ENCODE results near the gene HJURP.

The HJURP gene

GRCh38 chr2:233848276-233848675 lies 6.1 kb downstream of the HJURP start:
- no peak for DNase-seq

- DNase-seq: no peak
Observed at GRCh38 chr2:233847248-233847898, 7.0 kb downstream of the HJURP start.

- DNase-seq: no peak
Observed at GRCh38 chr2:233846387-233847247, 7.7 kb downstream of the HJURP start.

- DNase-seq: no peak
Observed at GRCh38 chr2:233845301-233846060, 8.9 kb downstream of the HJURP start.

- DNase-seq: no peak
Observed at GRCh38 chr2:233844836-233845235, 9.5 kb downstream of the HJURP start.

GRCh38 chr2:233844064-233844807 lies 10.1 kb downstream of the HJURP start:
- DNase-seq: no peak

- DNase-seq: no peak
Observed at GRCh38 chr2:233841183-233841582, 13.2 kb downstream of the HJURP start.

GRCh38 chr2:233840520-233840919 lies 13.8 kb downstream of the HJURP start:
- no peak for DNase-seq

- no peak for DNase-seq
Observed at GRCh38 chr2:233839447-233839820, 14.9 kb downstream of the HJURP start.

GRCh38 chr2:233838726-233839446 lies 15.4 kb downstream of the HJURP start:
- no peak for DNase-seq

- DNase-seq: no peak
Observed at GRCh38 chr2:233838251-233838650, 16.1 kb downstream of the HJURP start.

GRCh38 chr2:233837694-233838229 lies 16.6 kb downstream of the HJURP start:
- DNase-seq: no peak

GRCh38 chr2:233836359-233836758 lies 18.0 kb downstream of the HJURP start:
- DNase-seq: no peak

GRCh38 chr2:233835230-233836186 lies 18.8 kb downstream of the HJURP start:
- DNase-seq: no peak

GRCh38 chr2:233833345-233833744 lies 21.0 kb downstream of the HJURP start:
- no peak for DNase-seq

GRCh38 chr2:233832869-233833311 lies 21.4 kb downstream of the HJURP start:
- DNase-seq: no peak

GRCh38 chr2:233832414-233832813 lies 21.9 kb downstream of the HJURP start:
- no peak for DNase-seq

GRCh38 chr2:233831861-233832260 lies 22.5 kb downstream of the HJURP start:
- no peak for DNase-seq

GRCh38 chr2:233831011-233831721 lies 23.2 kb downstream of the HJURP start:
- no peak for DNase-seq
